ENCODE data around the gene CACNA2D1.
"Not testable (repeated sequence)": the region's sequence is repeated elsewhere in the genome, so short reads cannot be mapped to it uniquely, and the experiment has no call there.

The CACNA2D1 gene

DNA sequence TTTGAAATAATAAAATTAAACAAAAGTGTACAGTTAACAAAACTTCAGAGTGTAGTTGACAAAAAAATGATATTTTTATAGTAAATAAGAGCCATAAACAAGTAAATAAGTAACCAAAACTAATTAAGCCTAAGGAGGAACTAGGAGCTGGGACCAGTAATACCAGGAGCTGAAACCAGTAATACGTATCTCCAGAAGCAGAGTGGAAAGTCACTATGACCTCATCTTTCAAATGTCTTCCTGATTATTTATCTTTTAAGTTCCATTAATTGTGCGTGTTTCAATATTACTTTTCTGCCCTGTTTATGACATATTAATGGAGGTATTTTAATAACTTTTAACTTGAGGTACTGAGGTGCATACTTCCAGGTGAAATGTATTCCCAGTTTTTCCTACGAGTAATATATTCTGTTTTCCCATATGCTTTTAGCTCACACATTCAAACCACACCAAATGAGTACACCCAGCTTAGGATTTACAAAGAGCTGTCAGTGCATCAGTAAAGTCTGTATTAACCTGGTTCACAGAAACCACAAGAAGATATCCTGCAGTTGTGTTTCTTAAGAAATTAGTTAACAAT, 390.0 kb downstream of the CACNA2D1 start:
- in situ Hi-C loops (cut with MboI; ENCODE audit: low sequenced_read_pairs): no loop called here

DNA sequence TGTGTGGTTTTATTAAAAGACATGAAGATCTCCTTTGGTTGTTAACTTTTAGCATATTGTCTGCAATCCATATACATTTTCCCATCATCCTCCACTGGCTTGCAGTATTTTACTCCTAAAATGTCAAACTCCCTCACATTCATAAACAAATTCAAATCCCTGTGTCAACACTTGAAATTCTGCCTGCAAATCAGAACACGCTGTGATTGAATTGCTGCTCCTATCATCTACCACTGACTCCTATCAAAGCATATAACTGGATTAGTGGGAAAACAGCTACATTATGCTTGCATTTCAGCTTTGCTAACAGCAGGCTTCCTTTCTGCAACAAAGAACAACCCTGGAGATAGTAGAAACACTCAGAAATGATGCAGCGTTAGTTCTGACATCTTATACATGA, 392.0 kb downstream of the CACNA2D1 start:
- in situ Hi-C loops (cut with MboI; ENCODE audit: low sequenced_read_pairs): no loop called here

DNA sequence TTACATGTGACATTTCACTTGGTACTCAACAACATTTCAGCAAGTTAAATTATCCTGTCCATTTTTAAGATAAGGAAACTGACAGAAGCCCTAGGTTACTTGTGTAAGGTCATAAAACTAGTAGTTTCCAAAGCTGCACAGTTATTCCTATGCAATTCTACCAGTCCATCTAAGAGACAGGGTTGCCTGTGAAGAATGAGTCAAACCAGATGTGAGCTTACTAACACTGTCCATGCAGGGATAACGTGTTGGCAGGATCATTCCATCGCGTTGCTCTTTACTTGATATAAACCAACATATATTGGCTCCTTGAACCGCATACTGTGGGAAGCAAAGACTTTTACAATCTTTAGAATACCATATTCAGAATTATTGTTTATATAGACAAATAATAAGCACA, 392.8 kb downstream of the CACNA2D1 start:
- in situ Hi-C loops (cut with MboI; ENCODE audit: low sequenced_read_pairs): no loop called here

DNA sequence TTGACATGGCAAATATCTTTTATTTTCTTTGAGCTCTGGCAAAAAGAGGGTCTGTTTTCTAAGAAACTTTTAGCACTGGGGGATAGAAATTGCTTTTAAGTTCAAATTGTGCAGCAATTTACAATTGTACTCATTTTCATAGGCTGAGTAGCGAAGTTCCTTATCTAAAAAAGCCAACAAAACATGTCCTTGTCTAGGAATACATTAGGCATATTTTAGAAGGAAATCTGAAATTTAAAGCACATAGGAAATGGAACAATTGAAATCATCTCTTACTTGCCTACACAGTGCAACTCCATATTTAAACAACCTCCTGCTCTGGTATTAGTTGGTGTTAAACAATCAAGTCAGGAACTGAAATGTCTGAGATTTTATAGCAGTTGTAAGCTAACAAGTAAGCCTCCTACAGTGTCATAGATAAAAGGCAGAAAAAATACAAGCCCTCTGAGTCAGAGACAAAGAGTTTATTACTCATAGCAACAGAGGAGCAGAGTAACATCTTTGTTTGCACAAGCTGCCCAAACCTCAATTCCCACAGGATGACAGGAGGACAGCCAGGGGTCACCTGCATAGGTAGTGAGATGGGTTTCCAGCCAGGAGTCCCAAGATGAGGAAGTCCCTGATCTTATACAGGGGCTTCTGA, 393.6 kb downstream of the CACNA2D1 start:
- in situ Hi-C loops (cut with MboI; ENCODE audit: low sequenced_read_pairs): loop anchor here (25.0 kb wide), 1 partner anchor 537 kb away; no protein-coding TSS in a partner anchor

DNA sequence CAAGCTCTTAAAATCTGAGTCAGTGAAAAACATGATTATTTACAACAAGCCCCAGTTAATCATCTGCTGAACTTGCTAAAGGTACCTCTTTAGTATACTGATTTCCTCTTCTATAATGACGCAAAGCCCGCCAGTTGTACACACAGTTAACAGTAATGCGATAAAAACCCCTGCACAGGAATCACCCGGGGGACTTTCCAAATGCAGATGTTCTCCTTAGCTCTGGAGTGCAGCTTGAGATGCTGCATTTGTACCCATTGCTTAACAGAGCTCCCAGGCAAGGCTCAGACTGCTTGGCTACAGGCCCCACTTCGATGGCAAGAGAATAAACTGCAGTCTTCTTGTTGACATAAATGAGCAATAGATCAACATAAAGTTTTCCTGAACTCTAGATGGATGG, 394.1 kb downstream of the CACNA2D1 start:
- in situ Hi-C loops (cut with MboI; ENCODE audit: low sequenced_read_pairs): loop anchor here (25.0 kb wide), 1 partner anchor 538 kb away; no protein-coding TSS in a partner anchor

DNA sequence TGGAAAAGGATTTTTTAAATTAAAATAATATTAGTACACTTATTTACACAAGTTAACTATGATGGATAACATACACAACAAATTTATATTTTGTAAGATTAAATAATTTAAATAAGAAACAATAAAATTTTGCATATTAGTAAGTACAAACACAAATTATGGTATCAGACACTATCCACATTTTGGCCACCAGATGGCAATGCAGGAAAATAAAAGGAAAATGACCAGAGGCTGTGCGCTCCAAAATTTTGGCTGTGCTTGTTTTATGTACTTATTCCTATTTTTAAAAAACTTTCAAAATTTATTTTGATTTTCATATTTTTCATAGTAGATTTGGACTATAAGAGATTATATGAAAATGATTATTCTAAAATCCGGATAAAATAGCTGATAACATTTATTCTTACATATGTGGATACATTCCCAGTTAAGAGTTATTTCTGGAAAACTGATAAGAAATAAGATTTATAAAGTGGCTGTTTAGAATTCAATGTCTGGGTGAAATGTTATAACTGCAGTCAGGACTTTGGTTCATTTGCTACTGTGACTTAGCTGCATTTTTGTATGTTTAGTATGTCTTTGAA, 399.0 kb downstream of the CACNA2D1 start:
- in situ Hi-C loops (cut with MboI; ENCODE audit: low sequenced_read_pairs): loop anchor here (25.0 kb wide), 1 partner anchor 543 kb away; no protein-coding TSS in a partner anchor

DNA sequence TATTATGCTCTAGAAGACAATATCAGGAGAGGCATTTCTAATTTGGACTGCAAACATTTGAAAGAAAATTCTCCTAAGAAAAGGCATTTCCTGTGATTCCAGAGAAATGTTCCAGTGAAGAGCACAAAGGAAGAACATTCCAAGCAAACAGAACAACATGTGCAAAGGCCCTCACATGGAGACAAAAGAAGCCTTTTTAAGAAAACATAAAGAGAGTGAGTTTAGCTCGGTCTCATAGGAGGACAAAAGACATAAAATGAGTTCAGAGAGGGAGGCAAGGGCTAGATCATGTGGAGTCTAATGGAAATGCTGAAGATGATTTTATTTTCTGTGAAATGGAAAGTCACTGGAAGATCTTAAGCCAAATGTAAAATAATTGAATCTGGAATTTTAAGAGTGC, 404.0 kb downstream of the CACNA2D1 start:
- in situ Hi-C loops (cut with MboI; ENCODE audit: low sequenced_read_pairs): loop anchor here (25.0 kb wide), 1 partner anchor 548 kb away; no protein-coding TSS in a partner anchor

DNA sequence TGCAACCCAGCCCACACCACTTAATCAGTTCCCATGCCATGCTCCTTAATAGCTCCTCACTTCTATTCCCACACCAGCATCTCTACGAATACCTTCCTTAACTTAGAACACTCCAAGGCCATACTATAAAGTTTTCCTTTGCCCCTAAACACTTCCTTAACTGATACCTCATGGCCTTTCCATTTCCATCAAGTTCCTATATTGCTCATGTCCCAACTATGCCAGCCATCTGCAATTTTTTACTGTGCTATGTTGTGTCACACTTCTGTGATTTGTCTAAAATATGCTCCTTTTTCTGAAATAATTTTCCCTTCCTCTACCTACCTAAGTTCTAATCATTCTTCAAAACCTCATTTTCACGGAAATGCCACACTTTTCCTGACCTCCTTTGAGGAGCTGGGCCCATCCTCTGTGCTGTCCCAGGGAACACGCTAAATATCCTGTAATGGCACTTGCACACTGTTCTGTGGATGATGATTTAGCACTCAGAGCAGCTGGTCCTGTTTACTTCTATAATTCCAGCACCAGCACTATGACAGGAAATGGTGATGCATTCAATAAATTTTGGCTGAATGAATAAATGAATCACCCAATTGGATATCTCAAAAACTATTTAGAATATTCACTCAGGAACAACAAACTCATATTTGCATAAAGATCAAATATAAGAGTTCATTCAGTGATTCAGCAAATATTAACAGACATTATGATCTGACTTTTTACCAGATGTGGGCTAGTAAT, 407.3 kb downstream of the CACNA2D1 start:
- in situ Hi-C loops (cut with MboI; ENCODE audit: low sequenced_read_pairs): loop anchor here (25.0 kb wide), 1 partner anchor 551 kb away; no protein-coding TSS in a partner anchor

DNA sequence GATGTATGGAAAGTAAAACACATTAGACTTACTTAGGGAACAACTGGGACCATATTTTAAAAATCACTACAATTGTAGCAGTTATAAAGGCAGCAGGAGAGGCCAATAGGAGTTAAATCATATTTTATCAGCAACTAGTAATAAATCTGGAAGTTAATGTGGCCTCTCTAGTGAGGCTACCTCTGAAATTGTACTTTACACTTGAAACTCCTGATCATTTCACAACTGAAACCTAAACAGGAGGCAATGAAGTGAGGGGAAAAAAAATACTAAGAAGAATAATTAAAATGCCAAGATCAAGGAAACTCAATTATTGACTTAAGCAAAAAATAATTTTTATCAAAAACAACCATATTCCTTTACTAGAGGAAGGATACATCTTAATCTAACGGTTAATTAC, 408.1 kb downstream of the CACNA2D1 start:
- in situ Hi-C loops (cut with MboI; ENCODE audit: low sequenced_read_pairs): loop anchor here (25.0 kb wide), 1 partner anchor 552 kb away; no protein-coding TSS in a partner anchor

DNA sequence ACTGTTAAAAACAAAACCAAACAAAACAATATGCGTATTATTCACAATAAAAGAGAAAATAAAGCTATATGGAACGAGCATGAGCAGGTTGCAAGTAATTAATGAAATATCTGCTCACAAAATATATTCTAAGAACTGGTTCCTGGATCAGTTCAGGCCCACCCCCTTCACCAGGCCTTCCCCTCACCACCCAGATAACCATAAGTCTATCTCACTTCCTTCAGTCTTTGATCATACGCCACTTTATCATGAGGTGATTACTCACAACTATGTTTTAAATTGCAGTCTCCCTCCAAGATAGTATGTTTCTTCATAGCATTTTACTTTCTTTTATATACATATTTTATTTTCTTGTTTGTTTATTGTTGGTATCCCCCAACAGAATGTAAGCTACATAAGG, 410.7 kb downstream of the CACNA2D1 start:
- in situ Hi-C loops (cut with MboI; ENCODE audit: low sequenced_read_pairs): loop anchor here (25.0 kb wide), 1 partner anchor 554 kb away; no protein-coding TSS in a partner anchor

DNA sequence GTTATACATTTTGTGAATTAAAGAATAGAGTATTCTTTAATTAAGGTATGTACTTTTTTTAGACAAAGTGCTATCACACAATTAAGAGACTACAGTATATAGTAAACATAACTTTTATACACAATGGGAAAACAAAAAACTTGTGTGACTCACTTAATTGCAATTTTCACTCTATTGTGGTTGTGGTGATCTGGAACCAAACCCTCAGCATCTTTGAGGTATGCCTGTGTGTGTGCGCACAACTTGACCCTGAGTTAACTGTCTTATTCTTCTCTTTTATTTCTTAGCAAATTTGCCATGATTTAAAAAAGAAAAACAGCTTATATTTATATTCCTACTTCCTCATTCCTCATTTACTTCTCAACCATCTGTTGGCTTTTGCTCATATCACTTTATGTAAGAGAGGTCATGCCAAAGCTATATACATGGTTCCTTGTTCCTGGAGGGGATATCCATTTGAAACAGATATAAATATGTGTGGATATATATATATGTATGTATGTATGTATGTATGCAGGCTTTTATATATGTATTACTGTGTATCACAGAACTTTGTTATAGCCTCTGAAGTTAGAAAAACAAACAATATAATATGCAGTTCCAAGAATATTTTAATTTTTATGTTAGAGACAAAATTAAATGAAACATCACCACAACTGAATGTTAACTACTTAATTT, 414.2 kb downstream of the CACNA2D1 start:
- in situ Hi-C loops (cut with MboI; ENCODE audit: low sequenced_read_pairs): loop anchor here (25.0 kb wide), 1 partner anchor 558 kb away; no protein-coding TSS in a partner anchor

DNA sequence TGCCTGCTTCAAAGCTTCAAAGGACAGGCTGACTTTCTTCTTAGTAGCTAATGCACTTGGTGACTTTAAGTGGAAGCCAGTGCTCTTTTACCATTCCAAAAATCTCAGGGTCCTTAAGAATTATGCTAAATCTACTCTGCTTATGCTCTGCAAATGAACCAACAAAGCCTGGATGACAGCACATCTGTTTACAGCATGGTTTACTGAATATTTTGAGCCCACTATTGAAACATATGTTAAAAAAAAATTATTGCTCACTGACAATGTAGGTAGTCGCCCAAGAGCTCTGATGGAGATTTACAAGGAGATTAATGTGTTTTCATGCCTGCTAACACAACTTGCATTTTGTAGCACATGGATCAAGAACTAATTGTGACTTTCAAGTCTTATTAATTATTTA, 415.5 kb downstream of the CACNA2D1 start:
- in situ Hi-C loops (cut with MboI; ENCODE audit: low sequenced_read_pairs): loop anchor here (25.0 kb wide), 1 partner anchor 559 kb away; no protein-coding TSS in a partner anchor

DNA sequence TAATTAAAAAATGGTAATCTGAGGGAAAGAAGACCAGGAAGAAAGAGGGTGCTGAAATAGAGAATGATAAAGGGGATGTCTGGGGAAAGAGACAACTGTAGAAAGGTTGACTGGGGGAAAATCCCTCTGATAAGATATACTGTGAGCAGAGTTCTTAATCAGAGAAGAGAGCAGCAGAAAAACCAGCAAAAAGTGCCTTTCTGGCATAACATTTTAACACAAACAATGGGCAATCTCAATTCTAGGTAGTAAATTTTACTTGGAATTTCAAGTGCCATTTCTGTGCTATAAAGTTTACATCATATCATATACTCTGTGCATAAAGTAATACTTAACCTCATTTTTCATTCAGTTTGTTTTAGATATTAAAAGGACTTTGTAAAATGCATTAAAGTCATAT, 421.9 kb downstream of the CACNA2D1 start:
- in situ Hi-C loops (cut with MboI; ENCODE audit: low sequenced_read_pairs): no loop called here

DNA sequence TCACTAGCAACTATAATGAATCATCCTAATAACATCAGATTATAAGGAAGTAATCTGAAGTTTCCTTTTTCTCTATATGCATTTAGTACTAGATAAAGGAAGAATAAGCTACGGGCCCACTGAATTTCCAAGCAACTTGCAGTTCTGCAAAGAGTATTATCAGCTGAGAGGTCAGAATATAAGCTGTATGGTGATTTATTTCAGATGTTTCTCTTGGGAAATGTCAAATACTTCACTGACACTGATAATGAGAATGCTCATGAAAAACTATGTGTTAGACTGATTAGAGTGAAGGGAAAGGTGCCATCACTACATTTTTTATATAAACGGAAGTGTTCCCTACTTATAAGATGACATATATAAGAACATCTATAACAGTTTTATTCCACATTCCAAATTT, 422.5 kb downstream of the CACNA2D1 start:
- in situ Hi-C loops (cut with MboI; ENCODE audit: low sequenced_read_pairs): no loop called here

DNA sequence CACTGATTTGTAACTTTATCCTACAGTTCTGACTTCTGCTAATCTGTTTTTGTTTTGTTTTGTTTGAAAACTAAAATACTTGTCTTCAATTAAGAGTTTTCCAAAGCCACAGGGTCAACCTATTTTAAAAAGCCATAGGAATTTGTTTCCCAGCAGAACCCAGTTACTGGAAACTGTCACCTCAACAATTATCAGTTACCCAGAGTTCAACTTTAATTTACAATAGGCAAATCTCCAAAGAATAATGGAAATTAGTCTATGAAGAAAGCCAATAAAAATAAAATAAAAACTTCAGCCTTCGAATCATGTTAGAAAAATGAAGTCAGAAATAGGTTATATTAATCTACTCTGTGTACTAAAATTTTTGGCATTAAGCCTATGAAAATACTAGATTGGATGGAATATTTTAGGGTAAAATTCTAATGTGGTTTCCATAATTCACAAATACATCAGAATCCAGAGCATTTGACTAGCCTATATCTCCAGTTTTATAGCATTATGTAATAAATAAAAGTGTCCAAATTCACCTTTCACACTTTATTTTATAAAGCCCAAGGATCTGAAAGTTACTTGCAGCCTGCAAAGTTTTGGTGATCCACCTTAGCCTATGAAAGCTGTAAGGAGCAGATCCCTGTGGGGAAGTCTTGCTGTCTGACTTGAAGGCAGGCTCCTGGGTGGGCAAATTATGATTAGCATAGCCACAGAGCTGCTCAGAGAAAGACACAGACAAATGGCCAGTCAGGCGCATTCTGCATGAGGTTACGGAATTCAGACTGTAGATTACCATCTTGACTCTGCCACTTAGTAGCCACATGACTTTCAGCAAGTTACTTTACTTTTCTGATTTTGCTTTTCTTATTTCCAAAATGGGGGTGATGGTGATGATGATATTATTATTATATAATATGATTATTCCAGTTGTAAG, 423.8 kb downstream of the CACNA2D1 start:
- in situ Hi-C loops (cut with MboI; ENCODE audit: low sequenced_read_pairs): no loop called here

DNA sequence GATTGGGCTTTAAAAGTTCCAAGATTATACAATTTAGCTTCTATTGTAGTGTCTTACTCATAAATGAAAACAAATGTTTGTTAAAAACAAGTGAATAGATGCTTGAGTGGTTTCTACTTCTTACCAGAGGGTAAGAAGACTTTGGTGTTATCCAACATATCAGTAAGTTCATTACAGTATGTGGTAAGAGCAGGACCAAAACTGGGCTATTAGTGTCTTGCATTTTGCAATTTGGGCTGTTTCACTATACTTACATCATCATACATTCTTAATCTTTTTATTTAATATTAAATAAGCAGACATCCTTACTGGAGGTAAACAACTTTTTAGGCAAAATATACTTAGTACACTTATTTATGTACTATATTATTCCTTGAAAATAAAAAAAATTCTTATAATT, 425.4 kb downstream of the CACNA2D1 start:
- in situ Hi-C loops (cut with MboI; ENCODE audit: low sequenced_read_pairs): no loop called here

DNA sequence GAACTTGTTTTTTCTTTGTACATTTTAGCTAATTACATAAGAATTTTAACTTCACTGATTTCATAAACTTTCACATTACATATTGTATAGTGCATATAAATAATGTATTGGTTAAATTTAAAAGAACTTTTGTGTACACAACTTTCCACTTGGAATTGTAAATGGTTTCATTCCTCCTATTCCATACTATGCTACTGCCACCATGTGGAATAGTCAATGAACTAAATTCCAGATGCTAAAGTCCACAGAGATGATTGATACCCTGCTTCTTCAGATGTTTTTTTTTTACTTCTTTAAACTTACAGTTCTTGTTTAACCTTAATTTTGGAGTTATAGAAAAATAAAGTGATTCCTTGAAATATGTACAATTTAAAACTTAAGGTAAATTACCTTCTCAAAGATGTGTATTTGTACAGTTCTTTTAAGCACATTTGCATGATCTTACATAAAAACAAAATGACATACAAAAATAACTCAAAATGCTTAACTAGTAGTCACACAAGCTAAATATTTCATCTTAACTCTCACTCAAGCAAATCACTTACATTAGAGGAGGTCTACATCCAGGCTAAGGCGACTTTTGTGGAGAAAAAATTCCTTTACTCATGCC, 426.1 kb downstream of the CACNA2D1 start:
- in situ Hi-C loops (cut with MboI; ENCODE audit: low sequenced_read_pairs): no loop called here

DNA sequence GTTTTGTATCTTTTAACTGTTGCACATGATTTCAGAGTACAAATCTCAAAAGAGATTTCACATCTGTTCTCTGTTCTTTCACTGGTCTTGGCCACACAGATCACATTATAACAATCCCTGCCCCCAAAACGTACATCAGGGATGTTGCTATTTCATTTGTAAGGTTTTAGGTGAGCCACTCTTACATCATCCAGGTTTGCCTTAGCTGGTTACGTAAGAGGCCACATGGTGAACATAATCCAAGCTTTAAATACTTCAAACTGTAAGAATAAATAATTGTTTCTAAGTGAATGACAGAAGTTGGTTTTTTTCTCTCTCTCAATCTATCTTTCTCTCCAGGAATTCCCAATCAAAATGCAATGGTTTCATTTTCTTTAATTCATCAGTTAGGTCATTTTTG, 427.8 kb downstream of the CACNA2D1 start:
- in situ Hi-C loops (cut with MboI; ENCODE audit: low sequenced_read_pairs): no loop called here

DNA sequence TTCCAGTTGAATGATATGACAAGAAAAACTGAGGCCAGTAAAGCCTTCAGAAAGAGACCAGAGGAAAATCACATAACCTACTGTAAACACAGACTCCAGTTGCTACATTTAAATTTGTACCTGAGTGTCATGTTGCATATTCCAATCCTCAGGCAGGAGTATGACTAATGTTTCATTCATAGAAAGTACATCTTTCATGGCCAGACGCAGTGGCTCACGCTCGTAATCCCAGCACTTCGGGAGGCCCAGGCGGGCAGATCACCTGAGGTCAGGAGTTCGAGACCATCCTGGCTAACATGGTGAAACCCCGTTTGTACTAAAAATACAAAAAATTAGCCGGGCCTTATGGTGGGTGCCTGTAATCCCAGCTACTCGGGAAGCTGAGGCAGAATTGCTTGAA, 429.0 kb downstream of the CACNA2D1 start:
- in situ Hi-C loops (cut with MboI; ENCODE audit: low sequenced_read_pairs): not testable (repeated sequence)

All from HL-60/S4 treated with retinoic acid at 250 ng/mL for 4 days and 3 days (cell line).